Aorta (tissue), 5 donors: ENCODE data around the gene NOTO. TPM values are rescaled to one million over a fixed set of nuclear protein-coding genes. Genes with fewer than 3 reads are reported as not detected.

Experiments
- ATAC-seq: fragments of 200-7000 bp; cut with Tn5 transposase; one replicate; pipeline ENCODE4 v1.9.1; 2022; ENCODE audit warnings: moderate library complexity; ENCODE audit not compliant: low FRiP score
- DNase-seq, 2 donors: peaks; one replicate each; pipeline ENCODE4 v3.0.0-alpha.2; 2020
- H3K27ac ChIP-seq, 2 donors: one replicate each; pipeline ENCODE4 v1.5.1; 2013; ENCODE audit warnings: low read length in 2 of 2, mild to moderate bottlenecking in 2 of 2, moderate library complexity in 2 of 2, control low read depth in 1 of 2, inconsistent platforms in 1 of 2, low read depth in 1 of 2
- H3K27me3 ChIP-seq, 2 donors: one replicate each; pipeline ENCODE4 v1.6.1; 2013; ENCODE audit warnings: control low read depth in 1 of 2, low read length in 1 of 2, mild to moderate bottlenecking in 1 of 2, moderate library complexity in 1 of 2; ENCODE audit not compliant: insufficient read depth in 2 of 2, control insufficient read depth in 1 of 2
- H3K36me3 ChIP-seq, 2 donors: one replicate each; pipeline ENCODE4 v1.6.1; 2013; ENCODE audit warnings: control low read depth in 1 of 2, low read length in 1 of 2, mild to moderate bottlenecking in 1 of 2; ENCODE audit not compliant: insufficient read depth in 2 of 2, control insufficient read depth in 1 of 2
- H3K4me1 ChIP-seq, 2 donors: one replicate each; pipeline ENCODE4 v1.6.1; 2013; ENCODE audit warnings: low read length in 2 of 2, control low read depth in 1 of 2, mild to moderate bottlenecking in 1 of 2, moderate library complexity in 1 of 2; ENCODE audit not compliant: insufficient read depth in 2 of 2, control insufficient read depth in 1 of 2
- H3K4me3 ChIP-seq, 2 donors: one replicate each; pipeline ENCODE4 v1.5.1; 2013; ENCODE audit warnings: low read length in 2 of 2, control low read depth in 1 of 2, mild to moderate bottlenecking in 1 of 2
- H3K9me3 ChIP-seq: one replicate; pipeline ENCODE4 v1.6.1; 2013; ENCODE audit warnings: mild to moderate bottlenecking, low read length; ENCODE audit not compliant: control insufficient read depth
- WGBS, 2 donors: extraction: QIAGEN DNeasy Blood & Tissue Kit; methylation state at CpG; one replicate each; pipeline ENCODE4 v1.1.7; 2013; 5-methylcytosine and 5-hydroxymethylcytosine counted together
- intact Hi-C, 2 donors: fragments of 100-400 bp; cut with DNase I; formaldehyde crosslinking; loops; one replicate each; pipeline versions ENCODE4 v1.14.2 to v1.15.0; 2022
- polyA plus RNA-seq, 2 donors: library from polyadenylated mRNA; stranded (reverse); fragments of 200-250 nt; gene quantifications; one replicate each; pipeline ENCODE4 v1.2.3, GENCODE V29; 2013
- total RNA-seq, 2 donors: library from RNA; stranded (reverse); fragmentation: NEBNext Ultra II Directional; extraction: Animal tissue kit (Norgen Biotek cat#: 25700); gene quantifications; one replicate each; pipeline ENCODE4 v1.2.1, GENCODE V29; 2021
- donor health status: healthy with polysubstance abuse.
- donor health status: Bipolar disorder and iron deficiency.
- donor health status: DM: no; HTN: no; CAD: no.
- donor health status: DM: no; HTN: no; CAD: no.
- donor health status: DM: yes; HTN: yes; CAD: no.

NOTO gene
- total and polyA plus RNA-seq, 4 donors, result not detected

- Histone ChIP-seq H3K9me3 (no peaks in the 10 kb centered on the region), H3K27ac (no peak overlapping the region), H3K27me3 (peaks cover 0 to 1% of the 10 kb centered on the region in 2 donors), H3K4me3 (no peak overlapping the region), H3K36me3 (no peaks in the 10 kb centered on the region), H3K4me1 (no peaks in the 10 kb centered on the region)
- ATAC-seq, result no peak
- 86 to 89% methylated on average over 6 of the region's 6 CpGs for WGBS, 2 donors
- intact Hi-C loops, result loop anchor here in 1 of 2 donors (10.0 kb wide), 1 partner anchor 398 kb away; no protein-coding TSS in a partner anchor
- DNase-seq, result no peak
These were observed 29.4 kb upstream of the NOTO start for GRCh38 chr2:73172963-73173362.

GRCh38 chr2:73173781-73174180, 28.6 kb upstream of the NOTO start:
- Histone ChIP-seq H3K27me3 (peaks cover 0 to 1% of the 10 kb centered on the region in 2 donors), H3K4me1 (no peaks in the 10 kb centered on the region), H3K27ac (no peak overlapping the region), H3K4me3 (no peak overlapping the region), H3K9me3 (no peaks in the 10 kb centered on the region), H3K36me3 (no peaks in the 10 kb centered on the region)
- ATAC-seq, result no peak
- 93 to 94% methylated on average over 7 of the region's 7 CpGs for WGBS, 2 donors
- intact Hi-C loops, result loop anchor here in 1 of 2 donors (10.0 kb wide), 1 partner anchor 399 kb away; no protein-coding TSS in a partner anchor
- DNase-seq, result no peak

GRCh38 chr2:73174244-73174643, 28.1 kb upstream of the NOTO start:
- no peaks in the 10 kb centered on the region for H3K4me1 ChIP-seq
- no peak overlapping the region for H3K4me3 ChIP-seq
- H3K9me3 ChIP-seq, result no peaks in the 10 kb centered on the region
- DNase-seq (no peak), ATAC-seq (no peak)
- H3K36me3 ChIP-seq, result no peaks in the 10 kb centered on the region
- intact Hi-C loops, result loop anchor here in 1 of 2 donors (10.0 kb wide), 1 partner anchor 399 kb away; no protein-coding TSS in a partner anchor
- H3K27me3 ChIP-seq, result peaks cover 0 to 1% of the 10 kb centered on the region in 2 donors
- 95 to 96% methylated on average over 10 of the region's 10 CpGs for WGBS, 2 donors
- H3K27ac ChIP-seq, result no peak overlapping the region

- Histone ChIP-seq H3K36me3 (no peaks in the 10 kb centered on the region), H3K27ac (no peak overlapping the region), H3K4me3 (no peak overlapping the region), H3K27me3 (no peaks in the 10 kb centered on the region), H3K9me3 (no peaks in the 10 kb centered on the region), H3K4me1 (no peaks in the 10 kb centered on the region)
- WGBS, 2 donors, result 34 to 41% methylated on average over 25 of the region's 25 CpGs
- no peak for DNase-seq
- intact Hi-C loops, result loop anchor here (5.0 to 10.0 kb wide), 3 partner anchors 183 to 400 kb away; no protein-coding TSS in a partner anchor
- no peak for ATAC-seq
These were observed 27.3 kb upstream of the NOTO start for GRCh38 chr2:73174941-73175662.

GRCh38 chr2:73175663-73176204, 26.6 kb upstream of the NOTO start:
- no peak overlapping the region for H3K27ac ChIP-seq
- H3K4me1 ChIP-seq, result no peaks in the 10 kb centered on the region
- peak; percentile 55 for ATAC-seq
- H3K36me3 ChIP-seq, result no peaks in the 10 kb centered on the region
- H3K9me3 ChIP-seq, result no peaks in the 10 kb centered on the region
- H3K27me3 ChIP-seq, result no peaks in the 10 kb centered on the region
- peak; percentile 87 to 94 for DNase-seq
- H3K4me3 ChIP-seq, result peak overlapping the region in 1 of 2 donors; percentile 4
- intact Hi-C loops, result loop anchor here (2.0 to 10.0 kb wide), 4 partner anchors 59 to 401 kb away; partner anchors contain the start of gene CCT7 (in 1 of the 2)
- 0 to 1% methylated on average over 41 to 59 of the region's 59 CpGs for WGBS, 2 donors

GRCh38 chr2:73176205-73176880, 26.0 kb upstream of the NOTO start:
- 3 to 5% methylated on average over 30 to 31 of the region's 31 CpGs for WGBS, 2 donors
- Histone ChIP-seq H3K9me3 (no peaks in the 10 kb centered on the region), H3K4me1 (no peaks in the 10 kb centered on the region), H3K27me3 (no peaks in the 10 kb centered on the region), H3K4me3 (peak overlapping the region; percentile 2 to 8), H3K27ac (peak overlapping the region in 1 of 2 donors; percentile 28), H3K36me3 (no peaks in the 10 kb centered on the region)
- intact Hi-C loops, result loop anchor here (2.0 to 10.0 kb wide), 4 partner anchors 58 to 402 kb away; partner anchors contain the start of gene CCT7 (in 1 of the 2)
- ATAC-seq, result peak; percentile 44
- peak in 1 of 2 donors; percentile 58 for DNase-seq

- intact Hi-C loops, result loop anchor here (1.0 to 10.0 kb wide), 6 partner anchors 35 to 402 kb away; partner anchors contain the start of gene CCT7 (in 1 of the 2)
- 1 to 2% methylated on average over 55 to 56 of the region's 56 CpGs for WGBS, 2 donors
- H3K27me3 ChIP-seq, result no peaks in the 10 kb centered on the region
- H3K4me1 ChIP-seq, result no peaks in the 10 kb centered on the region
- peak overlapping the region in 1 of 2 donors; percentile 28 for H3K27ac ChIP-seq
- H3K36me3 ChIP-seq, result no peaks in the 10 kb centered on the region
- no peaks in the 10 kb centered on the region for H3K9me3 ChIP-seq
- ATAC-seq (peak; percentile 97), DNase-seq (peak; percentile 94 to 98)
- H3K4me3 ChIP-seq, result peak overlapping the region; percentile 2 to 8
These were observed 25.3 kb upstream of the NOTO start for GRCh38 chr2:73176881-73177644.
